Activated naive CD8-positive, alpha-beta T cell treated with anti-CD3 and anti-CD28 coated beads, Interleukin-2, amount 50 U/mL, for 24 hours (primary cell): Measurements from ENCODE around the gene C22orf15.

Source experiments
- ATAC-seq: fragments of 150-1000 bp; cut with Tn5 transposase; one replicate; pipeline ENCODE4 v1.10.0; 2021
- DNase-seq: peaks from one replicate; pipeline ENCODE4 v3.0.0; 2021
- H3K27ac Mint-ChIP-seq: one replicate; pipeline ENCODE4 v1.8.0; 2021; ENCODE audit warnings: mild to moderate bottlenecking, mixed read lengths
- H3K27me3 Mint-ChIP-seq: one replicate; pipeline ENCODE4 v1.8.0; 2021; ENCODE audit warnings: mixed read lengths
- H3K36me3 Mint-ChIP-seq: one replicate; pipeline ENCODE4 v1.8.0; 2021; ENCODE audit warnings: low read depth, mixed read lengths
- H3K4me1 Mint-ChIP-seq: one replicate; pipeline ENCODE4 v1.8.0; 2021; ENCODE audit warnings: mixed read lengths
- H3K4me3 Mint-ChIP-seq: one replicate; pipeline ENCODE4 v1.8.0; 2021; ENCODE audit warnings: mild to moderate bottlenecking, moderate library complexity, mixed read lengths
- H3K9me3 Mint-ChIP-seq: one replicate; pipeline ENCODE4 v1.8.0; 2021; ENCODE audit warnings: mixed read lengths

Gene C22orf15

DNA sequence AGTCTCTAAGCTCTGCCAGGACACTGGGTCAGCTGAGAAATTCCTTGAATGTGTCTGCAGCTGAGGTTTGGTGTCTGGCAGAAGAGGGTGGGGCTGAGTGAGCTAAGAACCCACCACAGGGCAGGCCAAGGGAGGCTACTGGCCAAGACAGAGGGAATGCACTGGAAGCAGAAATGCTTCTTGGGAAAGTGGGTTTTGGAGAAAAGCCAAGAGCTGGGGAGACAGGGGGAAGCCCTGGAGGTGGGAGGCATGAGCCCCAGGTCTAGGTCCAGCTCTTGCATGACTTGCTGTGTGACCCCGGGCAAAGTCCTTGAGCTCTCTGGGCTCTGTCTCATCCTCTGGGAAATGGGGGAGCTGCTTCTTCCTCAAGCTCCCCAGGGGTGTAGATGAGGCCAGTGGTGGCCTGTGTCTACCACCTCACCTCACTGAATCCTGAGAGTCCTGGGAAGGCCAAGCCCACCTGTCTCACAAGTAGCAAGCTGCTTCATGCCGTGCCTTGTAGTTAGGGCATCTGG is 12.2 kb downstream of the C22orf15 start:
- peaks cover 20% of the 10 kb centered on the region for H3K4me1 Mint-ChIP-seq
- H3K4me3 Mint-ChIP-seq = no peak overlapping the region
- DNase-seq (no peak), ATAC-seq (no peak)
- no peak overlapping the region for H3K27ac Mint-ChIP-seq
- no peaks in the 10 kb centered on the region for H3K36me3 Mint-ChIP-seq
- no peaks in the 10 kb centered on the region for H3K27me3 Mint-ChIP-seq
- H3K9me3 Mint-ChIP-seq = no peaks in the 10 kb centered on the region

DNA sequence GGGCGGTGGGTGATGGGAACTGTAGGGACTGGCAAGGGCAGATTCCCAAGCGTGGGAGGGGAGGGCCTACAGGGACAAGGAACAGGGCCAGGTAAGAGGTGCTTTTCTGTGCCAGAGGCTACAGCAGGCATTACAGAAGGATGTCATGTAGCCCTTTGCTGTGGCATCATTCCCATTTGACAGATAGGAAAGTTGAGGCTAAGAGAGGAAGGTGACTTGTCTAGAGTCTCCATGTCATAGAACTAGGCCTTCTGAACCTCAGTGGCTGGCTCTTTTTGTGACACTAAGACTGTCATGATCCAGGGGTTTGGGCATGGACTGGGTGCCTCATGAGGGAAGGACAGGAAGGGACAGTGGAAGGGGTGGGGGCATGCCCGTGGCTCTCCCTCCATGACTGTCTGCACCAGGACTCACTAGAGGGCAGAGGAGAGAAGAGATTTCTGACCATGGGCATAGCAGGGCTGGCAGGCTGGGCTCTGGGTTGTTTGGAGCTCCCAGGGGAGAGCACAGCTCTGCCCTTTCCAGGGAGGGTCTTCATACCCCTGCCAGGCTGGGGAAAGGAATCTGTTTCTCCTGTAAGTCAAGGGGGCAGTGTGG is 13.1 kb downstream of the C22orf15 start:
- Mint-ChIP-seq H3K4me3 (no peak overlapping the region), H3K9me3 (no peaks in the 10 kb centered on the region), H3K27me3 (no peaks in the 10 kb centered on the region), H3K36me3 (no peaks in the 10 kb centered on the region), H3K4me1 (peaks cover 16% of the 10 kb centered on the region), H3K27ac (no peak overlapping the region)
- ATAC-seq (no peak), DNase-seq (no peak)

DNA sequence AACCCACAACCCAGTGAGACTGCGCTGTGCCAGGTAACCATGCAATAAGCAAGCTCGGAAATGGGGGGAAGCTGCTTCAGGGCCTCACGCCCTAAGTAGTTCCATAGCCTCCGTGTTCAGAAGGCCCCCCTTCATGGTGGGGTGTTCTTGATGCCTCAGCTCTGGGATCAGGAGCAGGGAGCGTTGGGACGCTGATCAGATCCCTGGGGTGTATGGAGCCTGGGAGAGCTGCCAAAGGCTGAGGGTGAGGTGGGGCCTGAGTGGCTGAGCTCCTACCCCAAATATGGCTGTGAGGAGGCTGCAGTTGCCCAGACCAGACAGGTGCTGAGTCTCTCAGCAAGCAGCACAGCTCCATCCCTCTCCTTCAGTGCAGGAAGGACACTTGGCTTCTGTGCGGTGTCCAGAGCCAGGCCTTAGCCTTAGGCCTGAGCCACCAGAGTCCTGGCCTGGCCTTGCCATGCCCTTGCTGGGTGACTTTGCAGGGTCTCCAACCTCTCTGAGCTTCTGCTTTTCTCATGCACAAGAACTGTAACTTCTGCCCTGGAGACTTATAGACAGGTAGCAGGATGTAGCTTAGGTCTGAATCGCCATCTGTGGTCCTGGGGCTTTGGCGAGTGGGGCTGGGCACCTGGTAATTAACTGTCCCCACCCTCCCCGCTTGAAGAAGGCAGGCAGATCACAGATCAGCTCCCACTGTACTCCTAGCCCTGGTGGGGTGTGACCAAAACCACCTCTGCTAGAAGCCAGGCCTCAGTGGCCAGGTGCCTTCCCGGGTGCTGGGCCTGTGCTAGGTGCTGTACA is 15.2 kb downstream of the C22orf15 start:
- Mint-ChIP-seq H3K27me3 (no peaks in the 10 kb centered on the region), H3K27ac (no peak overlapping the region), H3K4me3 (no peak overlapping the region), H3K36me3 (no peaks in the 10 kb centered on the region), H3K9me3 (no peaks in the 10 kb centered on the region), H3K4me1 (peaks cover 6% of the 10 kb centered on the region)
- DNase-seq = no peak
- ATAC-seq = no peak

DNA sequence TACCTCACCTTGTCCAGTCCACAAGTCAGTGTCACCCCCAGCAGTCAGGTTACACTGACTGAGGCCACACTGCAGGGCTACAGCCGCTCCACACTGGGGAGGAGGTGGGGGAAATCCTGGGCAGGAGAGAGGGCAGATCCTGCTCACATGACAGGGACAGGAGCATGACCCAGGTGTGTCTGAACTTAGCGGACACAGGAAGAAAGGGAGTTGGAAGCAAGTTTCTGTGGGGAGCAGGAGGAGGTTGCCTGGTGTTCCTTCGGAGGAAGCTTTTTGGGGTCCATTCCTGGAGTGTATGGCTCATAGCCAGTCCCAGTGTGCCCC is 15.7 kb downstream of the C22orf15 start:
- H3K4me3 Mint-ChIP-seq = no peak overlapping the region
- no peaks in the 10 kb centered on the region for H3K9me3 Mint-ChIP-seq
- ATAC-seq = no peak
- H3K4me1 Mint-ChIP-seq = peaks cover under 1% of the 10 kb centered on the region
- H3K27me3 Mint-ChIP-seq = no peaks in the 10 kb centered on the region
- no peaks in the 10 kb centered on the region for H3K36me3 Mint-ChIP-seq
- no peak overlapping the region for H3K27ac Mint-ChIP-seq
- no peak for DNase-seq

DNA sequence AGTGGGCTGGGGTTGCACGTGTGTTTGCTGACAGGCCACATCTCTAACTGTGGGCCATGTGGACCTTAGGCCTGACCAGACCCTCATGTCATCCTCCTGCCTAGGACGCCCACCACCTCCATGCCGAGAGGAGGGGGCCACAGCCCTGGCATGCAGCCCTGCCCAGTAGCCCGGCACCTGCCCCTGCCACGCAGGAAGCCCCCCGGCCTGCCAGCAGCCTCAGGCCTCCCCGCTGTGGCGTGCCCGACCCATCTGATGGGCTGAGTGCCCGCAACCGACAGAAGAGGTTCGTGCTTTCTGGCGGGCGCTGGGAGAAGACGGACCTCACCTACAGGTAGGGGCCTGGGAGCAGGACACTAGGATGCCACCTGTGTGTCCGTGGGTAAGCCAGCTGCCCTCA is 16.3 kb downstream of the C22orf15 start:
- H3K4me1 Mint-ChIP-seq = peaks cover under 1% of the 10 kb centered on the region
- H3K4me3 Mint-ChIP-seq = no peak overlapping the region
- DNase-seq (no peak), ATAC-seq (no peak)
- no peaks in the 10 kb centered on the region for H3K9me3 Mint-ChIP-seq
- H3K36me3 Mint-ChIP-seq = no peaks in the 10 kb centered on the region
- no peaks in the 10 kb centered on the region for H3K27me3 Mint-ChIP-seq
- H3K27ac Mint-ChIP-seq = no peak overlapping the region

DNA sequence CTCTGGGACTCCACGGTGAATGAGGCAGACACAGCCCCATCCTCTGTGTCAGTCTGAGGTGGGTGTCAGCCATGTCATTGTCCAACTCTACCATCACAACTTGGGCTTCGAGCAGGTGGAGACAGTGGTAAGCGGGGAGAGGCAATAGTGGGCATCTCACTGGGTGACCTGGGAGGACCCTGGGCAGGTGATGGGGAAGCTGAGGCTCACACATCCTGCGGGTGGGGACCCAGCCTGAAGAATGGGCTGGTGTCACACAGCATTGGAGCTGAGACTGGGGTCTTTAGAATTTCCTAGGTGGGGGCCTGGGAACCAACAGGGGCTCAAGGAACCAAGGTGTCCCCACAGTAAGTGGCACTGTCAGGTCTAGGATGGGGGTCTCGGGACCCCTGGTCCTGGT is 16.9 kb downstream of the C22orf15 start:
- no peaks in the 10 kb centered on the region for H3K27me3 Mint-ChIP-seq
- no peak overlapping the region for H3K27ac Mint-ChIP-seq
- no peak for DNase-seq
- no peak for ATAC-seq
- H3K4me1 Mint-ChIP-seq = peaks cover 7% of the 10 kb centered on the region
- no peaks in the 10 kb centered on the region for H3K9me3 Mint-ChIP-seq
- no peaks in the 10 kb centered on the region for H3K36me3 Mint-ChIP-seq
- no peak overlapping the region for H3K4me3 Mint-ChIP-seq

DNA sequence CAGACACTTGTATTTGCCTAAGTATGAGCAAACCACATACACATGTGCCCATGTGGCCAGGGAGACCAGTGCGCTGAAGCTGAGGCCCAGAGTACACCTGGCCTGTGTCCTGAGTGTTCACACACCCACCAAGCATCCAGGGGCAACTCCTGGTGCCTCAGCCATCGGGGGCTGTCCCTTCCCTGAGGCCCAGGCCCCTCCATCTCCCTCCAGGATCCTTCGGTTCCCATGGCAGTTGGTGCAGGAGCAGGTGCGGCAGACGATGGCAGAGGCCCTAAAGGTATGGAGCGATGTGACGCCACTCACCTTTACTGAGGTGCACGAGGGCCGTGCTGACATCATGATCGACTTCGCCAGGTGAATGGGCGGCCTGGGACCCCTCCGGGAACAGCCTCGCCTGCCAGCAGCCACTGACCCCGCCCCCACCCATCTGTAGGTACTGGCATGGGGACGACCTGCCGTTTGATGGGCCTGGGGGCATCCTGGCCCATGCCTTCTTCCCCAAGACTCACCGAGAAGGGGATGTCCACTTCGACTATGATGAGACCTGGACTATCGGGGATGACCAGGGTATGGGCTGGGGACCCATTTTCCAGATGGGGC is 17.5 kb downstream of the C22orf15 start:
- Mint-ChIP-seq H3K27ac (no peak overlapping the region), H3K4me1 (peaks cover 8% of the 10 kb centered on the region), H3K9me3 (no peaks in the 10 kb centered on the region), H3K36me3 (no peaks in the 10 kb centered on the region), H3K4me3 (no peak overlapping the region), H3K27me3 (no peaks in the 10 kb centered on the region)
- ATAC-seq (no peak), DNase-seq (no peak)

DNA sequence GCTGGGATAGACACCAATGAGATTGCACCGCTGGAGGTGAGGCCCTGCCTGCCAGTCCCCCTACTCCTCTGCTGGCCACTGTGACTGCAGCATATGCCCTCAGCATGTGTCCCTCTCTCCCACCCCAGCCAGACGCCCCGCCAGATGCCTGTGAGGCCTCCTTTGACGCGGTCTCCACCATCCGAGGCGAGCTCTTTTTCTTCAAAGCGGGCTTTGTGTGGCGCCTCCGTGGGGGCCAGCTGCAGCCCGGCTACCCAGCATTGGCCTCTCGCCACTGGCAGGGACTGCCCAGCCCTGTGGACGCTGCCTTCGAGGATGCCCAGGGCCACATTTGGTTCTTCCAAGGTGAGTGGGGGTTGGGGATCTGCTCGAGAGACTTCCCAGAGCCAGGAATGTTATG is 18.3 kb downstream of the C22orf15 start:
- ATAC-seq = no peak
- DNase-seq = no peak
- no peaks in the 10 kb centered on the region for H3K27me3 Mint-ChIP-seq
- peaks cover 8% of the 10 kb centered on the region for H3K4me1 Mint-ChIP-seq
- no peaks in the 10 kb centered on the region for H3K36me3 Mint-ChIP-seq
- no peak overlapping the region for H3K4me3 Mint-ChIP-seq
- no peaks in the 10 kb centered on the region for H3K9me3 Mint-ChIP-seq
- no peak overlapping the region for H3K27ac Mint-ChIP-seq

DNA sequence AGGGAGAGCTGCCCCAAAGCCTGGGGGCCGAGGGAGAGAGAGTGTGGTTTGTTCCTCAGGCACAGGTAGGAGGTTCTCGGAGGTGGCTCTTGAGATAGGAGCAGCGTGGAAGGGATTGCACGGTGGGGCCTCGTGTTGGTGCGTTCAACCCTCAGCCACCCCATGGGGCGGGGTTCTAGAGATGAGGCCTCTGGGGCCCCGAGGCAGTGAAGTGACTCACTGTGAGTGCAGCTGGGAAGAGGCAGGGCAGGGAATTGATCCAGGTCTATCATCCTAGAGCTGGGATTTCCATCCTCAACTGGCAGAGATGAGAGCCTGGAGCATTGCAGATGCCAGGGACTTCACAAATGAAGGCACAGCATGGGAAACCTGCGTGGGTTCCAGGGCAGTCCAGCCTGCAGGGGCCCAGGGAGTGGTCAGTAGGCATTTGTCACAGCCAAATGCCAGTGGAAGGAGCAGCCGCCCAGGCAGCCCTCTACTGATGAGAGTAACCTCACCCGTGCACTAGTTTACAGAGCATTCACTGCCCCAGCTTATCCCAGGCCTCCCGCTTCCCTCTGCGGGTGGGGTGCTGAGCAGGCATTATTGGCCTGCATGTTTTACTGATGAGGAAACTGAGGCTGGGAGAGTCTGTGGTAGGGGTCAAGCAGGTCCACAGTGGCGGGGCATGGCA is 18.9 kb downstream of the C22orf15 start:
- ATAC-seq (no peak), DNase-seq (no peak)
- Mint-ChIP-seq H3K27ac (no peak overlapping the region), H3K36me3 (no peaks in the 10 kb centered on the region), H3K4me3 (no peak overlapping the region), H3K27me3 (no peaks in the 10 kb centered on the region), H3K9me3 (no peaks in the 10 kb centered on the region), H3K4me1 (peaks cover 14% of the 10 kb centered on the region)

DNA sequence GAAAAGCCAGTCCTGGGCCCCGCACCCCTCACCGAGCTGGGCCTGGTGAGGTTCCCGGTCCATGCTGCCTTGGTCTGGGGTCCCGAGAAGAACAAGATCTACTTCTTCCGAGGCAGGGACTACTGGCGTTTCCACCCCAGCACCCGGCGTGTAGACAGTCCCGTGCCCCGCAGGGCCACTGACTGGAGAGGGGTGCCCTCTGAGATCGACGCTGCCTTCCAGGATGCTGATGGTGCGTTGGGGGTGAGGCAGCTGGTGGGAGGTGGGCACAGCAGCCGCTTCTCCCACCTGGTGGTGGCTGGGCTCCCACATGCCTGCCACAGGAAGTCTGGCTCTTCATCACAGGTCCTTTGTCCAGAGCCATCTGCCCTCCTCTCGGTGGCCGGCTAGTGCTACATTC is 19.5 kb downstream of the C22orf15 start:
- Mint-ChIP-seq H3K4me1 (peaks cover 14% of the 10 kb centered on the region), H3K27ac (no peak overlapping the region), H3K36me3 (no peaks in the 10 kb centered on the region), H3K27me3 (no peaks in the 10 kb centered on the region), H3K4me3 (no peak overlapping the region), H3K9me3 (no peaks in the 10 kb centered on the region)
- ATAC-seq (no peak), DNase-seq (no peak)

DNA sequence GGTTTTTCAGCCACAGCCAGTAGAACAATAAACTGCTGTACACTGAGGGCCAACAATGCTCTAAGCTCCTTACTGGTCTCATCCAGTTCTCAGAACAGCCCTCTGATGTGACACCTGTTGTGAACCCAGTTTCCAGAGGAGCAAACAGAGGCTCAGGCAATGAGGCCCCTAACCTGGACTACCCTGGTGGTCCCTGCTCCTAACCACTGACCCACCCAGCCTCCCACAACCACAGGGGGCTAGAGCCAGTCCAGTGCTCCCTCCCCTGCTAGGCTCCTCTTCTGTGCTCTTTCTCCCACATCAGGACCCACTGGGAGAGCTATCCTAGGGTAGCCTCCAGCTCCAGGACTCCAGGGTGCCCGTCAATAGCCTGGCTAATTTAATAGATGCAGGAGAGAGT is 19.9 kb downstream of the C22orf15 start:
- Mint-ChIP-seq H3K27me3 (no peaks in the 10 kb centered on the region), H3K36me3 (no peaks in the 10 kb centered on the region), H3K4me3 (no peak overlapping the region), H3K9me3 (no peaks in the 10 kb centered on the region), H3K4me1 (peaks cover 18% of the 10 kb centered on the region), H3K27ac (no peak overlapping the region)
- DNase-seq = no peak
- ATAC-seq = no peak

DNA sequence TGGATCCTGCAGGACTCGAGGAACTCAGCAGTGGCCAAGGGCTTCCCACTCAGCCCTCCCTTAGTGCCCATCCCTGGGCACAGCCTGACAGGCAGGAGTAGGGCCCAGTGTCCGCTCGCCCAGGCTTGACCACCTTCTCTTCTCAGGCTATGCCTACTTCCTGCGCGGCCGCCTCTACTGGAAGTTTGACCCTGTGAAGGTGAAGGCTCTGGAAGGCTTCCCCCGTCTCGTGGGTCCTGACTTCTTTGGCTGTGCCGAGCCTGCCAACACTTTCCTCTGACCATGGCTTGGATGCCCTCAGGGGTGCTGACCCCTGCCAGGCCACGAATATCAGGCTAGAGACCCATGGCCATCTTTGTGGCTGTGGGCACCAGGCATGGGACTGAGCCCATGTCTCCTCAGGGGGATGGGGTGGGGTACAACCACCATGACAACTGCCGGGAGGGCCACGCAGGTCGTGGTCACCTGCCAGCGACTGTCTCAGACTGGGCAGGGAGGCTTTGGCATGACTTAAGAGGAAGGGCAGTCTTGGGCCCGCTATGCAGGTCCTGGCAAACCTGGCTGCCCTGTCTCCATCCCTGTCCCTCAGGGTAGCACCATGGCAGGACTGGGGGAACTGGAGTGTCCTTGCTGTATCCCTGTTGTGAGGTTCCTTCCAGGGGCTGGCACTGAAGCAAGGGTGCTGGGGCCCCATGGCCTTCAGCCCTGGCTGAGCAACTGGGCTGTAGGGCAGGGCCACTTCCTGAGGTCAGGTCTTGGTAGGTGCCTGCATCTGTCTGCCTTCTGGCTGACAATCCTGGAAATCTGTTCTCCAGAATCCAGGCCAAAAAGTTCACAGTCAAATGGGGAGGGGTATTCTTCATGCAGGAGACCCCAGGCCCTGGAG is 20.7 kb downstream of the C22orf15 start:
- no peaks in the 10 kb centered on the region for H3K27me3 Mint-ChIP-seq
- H3K4me1 Mint-ChIP-seq = peaks cover 25% of the 10 kb centered on the region
- H3K4me3 Mint-ChIP-seq = no peak overlapping the region
- no peaks in the 10 kb centered on the region for H3K36me3 Mint-ChIP-seq
- ATAC-seq (no peak), DNase-seq (no peak)
- H3K27ac Mint-ChIP-seq = no peak overlapping the region
- no peaks in the 10 kb centered on the region for H3K9me3 Mint-ChIP-seq

DNA sequence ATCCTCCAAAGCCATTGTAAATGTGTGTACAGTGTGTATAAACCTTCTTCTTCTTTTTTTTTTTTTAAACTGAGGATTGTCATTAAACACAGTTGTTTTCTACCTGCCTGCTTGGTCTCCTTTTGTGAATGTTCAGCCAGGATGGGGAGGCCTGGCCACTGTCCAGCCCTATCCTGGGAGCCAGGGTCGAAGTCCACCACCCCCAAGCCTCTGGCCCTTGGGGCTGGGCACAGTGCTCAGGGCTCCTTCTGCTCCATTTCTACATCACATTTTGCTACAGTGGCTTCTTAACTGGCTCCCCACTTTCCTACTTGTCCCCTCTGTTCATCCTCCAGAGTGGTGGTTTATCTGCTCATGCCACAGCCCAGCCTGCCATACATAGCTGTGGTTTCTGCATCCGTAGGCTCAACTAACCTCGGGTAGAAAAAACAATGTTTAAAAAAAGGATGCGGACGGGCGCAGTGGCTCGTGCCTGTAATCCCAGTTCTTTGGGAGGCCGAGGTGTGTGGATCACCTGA is 21.5 kb downstream of the C22orf15 start:
- no peak for ATAC-seq
- H3K9me3 Mint-ChIP-seq = no peaks in the 10 kb centered on the region
- DNase-seq = no peak
- H3K4me1 Mint-ChIP-seq = peaks cover 31% of the 10 kb centered on the region
- no peaks in the 10 kb centered on the region for H3K27me3 Mint-ChIP-seq
- no peaks in the 10 kb centered on the region for H3K36me3 Mint-ChIP-seq
- H3K27ac Mint-ChIP-seq = no peak overlapping the region
- H3K4me3 Mint-ChIP-seq = no peak overlapping the region

DNA sequence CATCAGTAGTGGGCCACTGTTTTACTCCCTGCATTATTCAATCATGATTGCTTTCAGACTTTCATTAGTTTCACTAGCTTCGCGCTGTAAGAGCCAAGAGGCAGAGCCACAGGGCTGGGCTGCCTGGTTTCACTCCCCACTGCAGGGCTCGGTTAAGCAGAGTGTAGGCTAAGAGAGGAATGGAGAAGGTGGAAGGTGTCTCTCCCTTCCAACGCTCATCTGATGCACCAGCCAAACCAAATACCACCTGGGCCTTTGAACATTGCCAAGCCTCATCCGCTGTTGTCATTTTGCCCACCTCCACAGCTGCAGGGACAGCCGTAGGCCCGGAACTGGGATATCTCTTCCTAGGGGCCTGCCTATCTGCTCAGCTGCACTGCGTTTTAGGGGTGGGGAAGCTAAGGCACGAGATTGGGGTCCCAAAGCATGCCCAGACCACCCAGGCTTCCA is 23.5 kb downstream of the C22orf15 start:
- Mint-ChIP-seq H3K36me3 (peaks cover 2% of the 10 kb centered on the region), H3K27ac (peak overlapping the region; percentile 92), H3K27me3 (no peaks in the 10 kb centered on the region), H3K4me3 (peak overlapping the region; percentile 92), H3K9me3 (no peaks in the 10 kb centered on the region), H3K4me1 (peaks cover 38% of the 10 kb centered on the region)
- peak; percentile 19 for DNase-seq
- ATAC-seq = peak; percentile 7
